HG03469 (cell line): Measurements from ENCODE around the gene CYP46A1.
"Not testable (repeated sequence)": the region's sequence is repeated elsewhere in the genome, so short reads cannot be mapped to it uniquely, and the experiment has no call there.

Experiments used
- ATAC-seq: cut with Tn5 transposase; IDR thresholded peaks from one replicate; pipeline ENCODE4 v1.9.1; 2021; ENCODE audit warnings: mild to moderate bottlenecking, moderate library complexity, moderate number of reproducible peaks; ENCODE audit not compliant: unreplicated experiment

CYP46A1 gene

GRCh38 chr14:99754141-99755067 is 70.3 kb downstream of the CYP46A1 start:
- ATAC-seq, result no peak

- ATAC-seq, result no peak
Measured at GRCh38 chr14:99755068-99755405, 70.9 kb downstream of the CYP46A1 start.

- no peak for ATAC-seq
Measured at GRCh38 chr14:99755629-99756603, 71.8 kb downstream of the CYP46A1 start.

- ATAC-seq, result no peak
Measured at GRCh38 chr14:99756796-99757195, 72.7 kb downstream of the CYP46A1 start.

GRCh38 chr14:99757331-99758070 is 73.4 kb downstream of the CYP46A1 start:
- no peak for ATAC-seq

GRCh38 chr14:99758121-99758821 is 74.2 kb downstream of the CYP46A1 start:
- no peak for ATAC-seq

GRCh38 chr14:99758872-99759545 is 74.9 kb downstream of the CYP46A1 start:
- ATAC-seq, result no peak

GRCh38 chr14:99759546-99759925 is 75.4 kb downstream of the CYP46A1 start:
- ATAC-seq, result no peak

GRCh38 chr14:99760817-99761216 is 76.7 kb downstream of the CYP46A1 start:
- no peak for ATAC-seq

GRCh38 chr14:99762911-99763310 is 78.8 kb downstream of the CYP46A1 start:
- not testable (repeated sequence) for ATAC-seq

- ATAC-seq, result no peak
Measured at GRCh38 chr14:99763527-99764221, 79.6 kb downstream of the CYP46A1 start.

GRCh38 chr14:99764222-99764706 is 80.2 kb downstream of the CYP46A1 start:
- no peak for ATAC-seq

GRCh38 chr14:99768381-99768780 is 84.3 kb downstream of the CYP46A1 start:
- no peak for ATAC-seq

GRCh38 chr14:99769123-99769522 is 85.0 kb downstream of the CYP46A1 start:
- no peak for ATAC-seq

- ATAC-seq, result no peak
Measured at GRCh38 chr14:99769799-99770198, 85.7 kb downstream of the CYP46A1 start.

- no peak for ATAC-seq
Measured at GRCh38 chr14:99772371-99773283, 88.5 kb downstream of the CYP46A1 start.

GRCh38 chr14:99773521-99774497 is 89.7 kb downstream of the CYP46A1 start:
- ATAC-seq, result no peak
